ENCODE results near the gene BMP2K.

GRCh38 chr4:78747475-78747922 lies 28.7 kb upstream of the BMP2K start:
- no peak for TF ChIP-seq CTCF (IDR thresholded peaks at IDR 0.05)
- no peak for TF ChIP-seq POLR2AphosphoS5 (IDR thresholded peaks at IDR 0.05)
- TF ChIP-seq POLR2A (IDR thresholded peaks at IDR 0.05), result no peak
- TF ChIP-seq EP300 (IDR thresholded peaks at IDR 0.05), result no peak

Measured in stomach (tissue), 4 donors.